COLO829 (cell line): ENCODE measurements around the gene HNRNPU.

Source experiments
- DNase-seq: peaks from one replicate; pipeline ENCODE4 v3.0.0; 2012; ENCODE audit warnings: low spot score

Gene HNRNPU

DNA sequence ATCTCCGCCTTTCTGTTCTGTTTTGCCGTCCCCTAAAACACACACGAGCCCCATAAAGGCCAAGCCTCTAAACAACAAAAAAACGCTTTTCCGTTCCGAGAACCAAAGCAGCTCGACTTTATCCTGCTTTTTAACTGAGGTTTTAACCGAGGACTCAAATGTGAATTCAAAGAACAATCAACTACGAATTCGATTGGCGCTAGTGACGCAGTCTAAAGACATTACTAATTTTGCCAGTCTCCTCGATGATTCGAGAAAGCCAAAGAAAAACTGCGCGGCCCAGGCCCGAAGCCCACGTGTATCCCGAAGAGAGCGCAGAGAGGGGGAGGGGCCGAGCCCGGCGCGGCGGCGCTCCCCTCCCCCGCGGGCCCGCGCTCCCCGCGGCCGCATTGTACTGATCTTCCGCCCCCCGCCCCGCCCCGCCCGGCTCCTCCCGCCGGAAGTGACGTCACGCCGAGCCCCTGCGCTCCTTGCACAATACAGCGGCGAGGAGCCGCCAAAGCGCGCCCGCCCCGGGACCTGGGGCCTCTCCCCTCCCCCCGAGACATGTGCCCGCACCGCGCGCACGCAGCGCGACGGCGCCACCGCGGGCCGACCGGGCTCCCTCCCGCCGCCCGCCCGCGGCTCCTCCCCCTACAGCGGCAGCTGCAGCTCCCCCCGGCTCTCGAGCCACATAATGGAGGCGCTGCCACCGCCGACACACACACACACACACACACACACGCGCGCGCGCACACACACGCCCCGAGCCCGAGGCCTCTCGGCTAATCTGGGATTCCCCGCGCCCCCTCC is 1.4 kb downstream of the HNRNPU start:
- peak; percentile 85 for DNase-seq

DNA sequence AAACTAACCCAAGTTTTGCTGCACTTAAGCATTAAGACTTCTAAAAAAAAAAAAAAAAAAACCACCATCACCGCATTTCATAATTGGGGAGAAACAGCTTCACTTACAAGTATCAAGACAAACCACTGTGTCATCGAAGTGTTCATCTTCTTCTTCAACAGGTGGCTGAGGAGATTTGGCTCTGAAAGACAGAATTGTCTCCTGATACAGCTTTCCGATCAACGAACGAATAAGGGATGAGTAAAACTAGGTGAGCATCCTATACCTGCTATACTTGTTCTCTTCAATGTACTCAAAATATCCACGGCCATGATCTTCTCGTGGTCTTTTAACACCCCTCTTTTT is 2.0 kb downstream of the HNRNPU start:
- no peak for DNase-seq

DNA sequence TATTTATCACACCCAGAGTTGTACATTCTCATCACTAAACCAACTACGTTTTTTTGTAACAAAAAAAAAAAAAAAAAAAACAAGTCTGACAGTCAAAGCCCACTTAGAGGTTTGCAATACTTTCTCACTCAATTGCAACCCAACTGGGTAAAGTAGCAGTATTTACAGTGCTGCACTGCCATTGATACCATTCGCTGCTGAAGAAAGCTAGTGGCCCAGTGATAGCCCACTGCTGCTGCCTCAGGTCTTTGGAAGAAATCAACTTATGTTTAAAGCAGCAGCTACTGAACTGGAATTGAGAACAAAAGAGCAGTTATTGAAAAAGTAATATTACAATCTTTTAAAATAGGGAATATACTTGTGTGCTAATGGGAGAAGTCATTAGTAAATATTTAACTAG is 2.7 kb downstream of the HNRNPU start:
- no peak for DNase-seq

DNA sequence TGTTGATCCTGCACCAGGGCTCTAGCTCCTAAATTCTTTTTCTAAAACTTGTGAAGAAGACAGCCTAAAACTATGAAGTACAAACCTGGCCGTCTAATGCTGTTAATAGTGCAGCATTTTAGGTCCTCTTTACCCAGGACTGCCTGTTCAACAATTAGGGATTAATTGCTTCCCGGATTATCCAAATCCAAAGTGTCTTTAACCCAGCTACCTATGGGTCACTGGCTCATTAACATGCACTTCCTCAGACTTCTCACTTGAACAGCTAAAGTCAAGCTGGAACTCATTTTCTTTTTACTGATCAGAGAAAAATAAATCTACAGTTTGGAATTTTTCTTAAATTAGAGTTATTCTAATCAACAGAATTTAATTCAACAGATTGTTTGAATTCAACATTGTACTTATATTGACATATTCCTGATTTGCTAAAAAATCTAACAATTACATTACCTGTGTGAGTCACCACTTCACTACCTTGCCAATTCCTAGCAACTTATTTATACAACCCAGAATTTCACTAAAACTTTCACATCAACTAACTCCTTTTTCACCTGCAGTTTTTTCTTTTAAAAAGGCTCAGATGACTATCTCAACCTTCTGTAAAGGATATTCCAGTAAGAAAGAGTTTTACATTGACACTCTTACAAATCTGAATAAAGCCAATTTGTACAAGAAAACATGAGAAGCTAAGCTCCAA is 3.3 kb downstream of the HNRNPU start:
- DNase-seq = no peak

DNA sequence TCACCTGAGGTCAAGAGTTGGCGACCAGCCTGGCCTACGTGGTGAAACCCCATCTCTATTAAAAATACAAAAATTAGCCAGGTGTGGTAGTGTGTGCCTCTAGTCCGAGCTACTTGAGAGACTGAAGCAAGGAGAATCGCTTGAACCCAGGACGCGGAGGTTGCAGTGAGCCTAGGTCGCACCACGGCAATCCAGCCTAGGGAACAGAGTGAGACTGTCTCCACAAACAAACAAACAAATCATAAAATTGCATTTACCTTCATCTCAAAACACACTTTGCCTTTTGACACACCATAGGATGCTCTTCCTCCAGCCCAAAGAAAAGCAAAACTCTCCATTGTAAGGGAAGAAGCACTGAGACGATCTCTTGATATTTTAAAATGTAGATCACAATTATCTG is 4.3 kb downstream of the HNRNPU start:
- DNase-seq = no peak

DNA sequence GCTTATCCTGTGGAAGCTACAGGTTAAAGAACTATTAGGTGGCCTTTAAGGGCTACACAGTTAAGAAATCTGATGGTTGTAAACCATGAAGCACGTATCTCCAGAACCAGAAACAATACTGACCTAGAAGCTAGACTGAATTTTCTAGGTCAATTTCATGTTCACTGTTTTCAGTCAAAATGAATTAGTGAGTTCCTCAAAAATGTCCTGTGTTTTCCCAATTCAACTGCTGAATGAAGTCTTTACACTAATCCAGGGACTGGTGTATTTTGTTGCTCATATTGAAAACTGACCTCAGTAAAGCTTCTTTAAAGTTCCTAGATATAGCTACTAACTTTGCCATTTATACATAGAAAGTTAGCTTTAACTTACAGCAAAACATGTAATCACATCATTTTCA is 6.0 kb downstream of the HNRNPU start:
- no peak for DNase-seq

DNA sequence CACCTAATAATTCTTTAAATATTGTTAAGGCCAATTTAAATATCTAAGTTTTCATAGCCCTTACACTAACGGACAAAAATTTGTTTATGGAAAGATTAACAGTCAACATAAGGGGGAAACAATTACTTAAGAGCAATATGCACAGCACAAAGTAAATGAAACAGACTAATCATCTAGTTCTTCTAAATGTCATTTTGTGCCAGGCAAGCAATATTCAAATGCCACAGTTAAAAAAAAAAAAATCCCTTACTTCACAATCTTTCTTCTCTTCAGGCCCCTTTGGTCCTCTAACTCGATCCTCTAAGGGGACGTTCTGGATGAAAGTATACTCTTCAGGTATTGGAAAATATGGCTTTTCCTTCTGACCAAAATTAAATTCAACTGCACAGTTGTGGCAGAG is 6.6 kb downstream of the HNRNPU start:
- DNase-seq = no peak

DNA sequence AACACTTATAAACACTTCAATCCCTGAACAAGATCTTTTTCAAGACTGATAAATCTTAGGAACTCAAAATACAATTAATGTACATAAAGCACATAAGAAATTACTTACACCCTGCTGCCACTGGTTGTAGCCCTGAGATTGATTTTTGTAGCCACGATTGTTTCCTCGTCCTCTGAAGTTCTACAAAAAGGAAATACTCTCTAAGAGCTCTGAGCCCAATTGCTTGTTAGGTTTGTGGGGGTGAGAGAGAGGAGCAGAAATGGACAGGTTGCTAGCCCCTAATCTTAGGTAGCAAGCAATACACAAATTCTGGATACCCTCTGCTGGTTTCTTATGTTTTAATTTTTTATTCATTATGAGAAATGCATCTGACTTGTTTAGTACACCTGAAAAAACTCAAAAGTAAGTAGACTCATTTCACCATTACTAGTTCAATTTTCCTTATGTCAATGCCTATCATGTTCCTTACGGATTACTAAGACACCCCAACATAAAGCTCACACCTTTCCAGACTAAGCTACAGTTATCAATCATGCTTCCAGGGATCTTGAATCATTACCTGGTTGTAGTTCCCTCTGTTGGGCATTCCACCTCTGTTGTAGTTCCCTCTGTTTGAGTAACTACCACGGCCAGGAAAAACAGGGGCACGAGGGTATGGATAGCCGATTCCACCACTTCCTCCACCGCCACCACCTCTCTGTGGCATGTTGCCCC is 9.3 kb downstream of the HNRNPU start:
- DNase-seq = no peak

DNA sequence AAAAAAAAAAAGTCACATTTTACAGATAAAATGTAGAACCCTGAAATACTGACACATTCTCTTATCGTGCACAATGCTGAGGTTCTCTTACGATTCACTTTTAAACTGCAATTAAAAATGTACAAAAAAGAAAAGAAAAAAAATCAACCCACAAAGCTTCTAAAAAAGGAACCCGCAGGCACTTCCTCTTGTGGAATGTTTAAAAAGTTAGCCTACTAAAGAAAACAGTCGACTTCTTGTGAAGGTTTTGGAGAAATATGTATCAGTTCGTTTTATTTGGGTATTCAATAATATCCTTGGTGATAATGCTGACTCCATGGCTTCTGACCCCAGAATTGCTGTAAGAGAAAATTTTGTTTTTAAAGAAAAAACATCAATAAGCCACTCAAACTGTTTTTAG is 10.2 kb downstream of the HNRNPU start:
- no peak for DNase-seq

DNA sequence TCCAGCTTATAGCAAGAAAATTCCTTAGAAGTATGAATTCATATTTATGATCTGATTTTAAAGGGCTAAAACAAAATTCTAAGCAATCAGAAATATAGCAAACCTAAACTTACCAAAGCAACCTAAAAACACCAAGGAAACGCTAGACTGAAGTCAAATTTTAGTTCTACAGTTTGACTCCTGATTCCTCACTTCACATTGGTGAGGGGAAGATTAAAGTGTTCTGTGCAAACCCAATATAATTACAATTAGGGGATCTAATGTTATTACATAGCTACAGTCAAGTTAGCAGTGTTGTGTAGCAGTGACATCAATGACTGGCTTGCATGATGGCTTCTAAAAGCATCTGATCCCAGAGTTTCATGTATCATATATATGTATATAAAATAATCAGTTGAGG is 11.6 kb downstream of the HNRNPU start:
- DNase-seq = no peak

DNA sequence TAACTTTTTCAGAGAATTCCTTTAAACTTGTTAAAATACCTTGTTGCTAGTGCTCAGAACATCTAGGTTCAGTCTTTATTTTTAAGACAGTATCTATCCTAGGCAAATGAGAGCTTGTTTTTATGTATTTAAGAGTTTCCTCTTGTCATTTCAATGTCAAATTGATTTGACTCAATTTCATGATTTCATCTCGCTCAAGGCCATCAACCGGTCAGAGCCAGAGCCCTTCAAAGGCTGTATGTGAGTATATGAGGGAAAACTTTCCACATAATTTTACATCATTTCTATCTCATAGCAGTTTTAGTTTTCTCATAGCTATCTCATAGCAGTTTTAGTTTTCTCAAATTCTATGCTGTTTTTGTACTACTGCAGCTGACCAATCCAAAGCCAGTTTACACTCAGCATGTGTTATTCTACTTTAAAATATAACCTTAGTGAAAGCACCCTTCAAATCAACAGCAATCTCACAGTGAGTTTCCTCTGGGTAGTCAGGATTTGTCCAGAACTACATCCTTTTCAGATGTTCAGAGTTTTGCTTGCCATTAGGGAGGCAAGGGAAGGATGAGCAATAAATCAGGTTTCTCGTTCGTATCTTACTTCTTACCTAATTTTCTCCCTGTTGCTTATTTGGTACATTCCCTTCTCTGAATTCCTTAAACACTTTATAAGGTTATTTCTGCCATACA is 12.7 kb downstream of the HNRNPU start:
- DNase-seq = no peak

DNA sequence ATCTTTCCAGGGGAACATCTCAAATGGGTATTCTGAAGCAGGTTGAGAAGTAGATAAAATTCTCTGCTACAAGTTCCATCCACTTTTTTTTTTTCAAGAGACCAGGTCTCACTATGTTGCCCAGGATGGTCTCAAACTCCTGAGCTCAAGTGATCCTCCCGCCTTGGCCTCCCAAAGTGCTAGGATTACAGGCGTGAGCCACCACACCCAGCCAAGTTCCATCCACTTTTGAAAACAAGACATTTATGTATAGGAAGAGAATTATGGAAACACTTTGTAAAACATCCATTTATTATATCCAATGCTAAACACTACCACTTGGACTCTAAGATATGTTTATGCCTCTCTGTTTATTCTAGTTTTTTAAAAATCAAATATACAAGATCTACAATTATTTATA is 13.4 kb downstream of the HNRNPU start:
- DNase-seq = no peak

DNA sequence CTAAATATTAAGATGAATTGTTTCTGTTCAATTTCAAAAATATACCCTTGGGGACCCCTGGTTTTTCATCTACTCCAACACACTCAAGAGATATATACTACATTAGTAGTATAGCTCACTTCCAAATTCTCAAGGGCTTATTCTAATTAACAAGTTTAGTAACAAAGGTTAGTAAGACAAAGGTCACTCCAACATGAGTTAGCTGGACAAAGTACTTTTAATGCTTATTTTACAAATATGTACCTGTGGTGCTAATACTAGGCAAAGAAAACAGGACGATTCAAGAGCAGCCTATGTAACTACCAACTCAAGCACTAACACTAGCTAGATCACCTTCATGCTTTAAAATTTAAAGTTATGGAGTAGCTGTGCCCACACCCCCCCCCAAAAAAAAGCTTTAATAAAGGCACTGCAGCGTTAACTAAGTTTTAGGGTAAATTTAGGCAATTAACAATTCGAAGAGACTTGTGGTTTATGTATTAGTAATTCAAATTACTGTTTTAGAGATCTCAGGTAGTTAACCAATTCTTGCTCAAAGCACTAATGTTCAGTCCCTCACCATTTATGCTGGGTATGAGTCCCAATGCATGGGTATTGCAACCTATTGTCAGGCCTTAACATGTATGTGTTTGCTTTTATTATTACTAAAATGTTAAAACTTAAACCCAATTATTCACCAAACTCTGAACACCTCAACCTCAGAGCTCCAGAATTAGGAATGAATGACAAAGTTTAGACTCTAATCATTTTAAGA is 14.1 kb downstream of the HNRNPU start:
- DNase-seq = no peak

DNA sequence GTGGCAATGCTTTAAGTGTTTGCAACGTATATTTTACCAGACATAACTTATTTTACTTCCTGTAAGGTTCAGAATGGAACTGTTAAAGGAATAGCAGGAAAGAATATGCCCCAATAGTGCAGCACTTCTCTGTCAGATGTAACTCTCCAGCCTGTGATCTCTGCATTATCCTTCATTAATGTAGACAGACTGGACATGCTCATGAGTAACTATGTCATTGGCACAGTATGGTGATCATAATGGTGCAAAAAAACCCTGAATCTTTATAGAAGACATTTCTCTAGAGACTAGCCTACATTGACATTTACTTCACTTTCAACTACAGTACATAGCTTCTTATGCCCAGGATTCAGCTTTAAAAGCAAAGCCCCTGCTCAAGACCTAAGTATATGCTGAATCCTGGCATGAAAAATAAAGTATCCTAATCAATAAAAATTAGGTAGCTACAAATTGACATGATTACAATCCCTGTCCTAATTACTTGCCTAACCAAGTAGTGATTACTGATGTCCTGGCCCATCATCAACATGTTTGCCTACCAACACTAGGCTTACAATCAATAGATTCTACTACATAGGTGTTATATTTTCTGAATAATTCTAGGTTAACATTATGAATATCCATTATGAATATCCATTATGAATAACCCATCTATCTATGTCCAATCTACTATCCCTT is 15.0 kb downstream of the HNRNPU start:
- no peak for DNase-seq

DNA sequence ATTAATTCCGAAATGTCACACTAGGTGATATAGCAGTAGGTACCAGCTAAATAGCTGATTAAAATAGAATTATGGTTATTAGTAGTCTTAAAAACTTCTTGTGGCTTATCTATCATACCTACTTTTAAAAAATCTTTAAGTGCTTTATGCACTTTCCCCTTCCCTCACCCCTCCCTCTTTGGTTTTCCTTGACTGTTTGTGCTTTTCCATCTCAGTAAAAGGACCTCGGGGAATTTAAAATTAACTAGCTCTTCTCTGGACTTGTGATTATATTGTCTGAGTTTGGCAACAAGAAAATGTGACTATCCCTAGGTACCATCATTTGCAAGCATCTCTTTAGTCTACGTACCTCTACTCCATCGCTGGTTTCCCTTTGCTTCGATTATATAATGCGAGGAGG is 17.7 kb downstream of the HNRNPU start:
- DNase-seq = no peak

DNA sequence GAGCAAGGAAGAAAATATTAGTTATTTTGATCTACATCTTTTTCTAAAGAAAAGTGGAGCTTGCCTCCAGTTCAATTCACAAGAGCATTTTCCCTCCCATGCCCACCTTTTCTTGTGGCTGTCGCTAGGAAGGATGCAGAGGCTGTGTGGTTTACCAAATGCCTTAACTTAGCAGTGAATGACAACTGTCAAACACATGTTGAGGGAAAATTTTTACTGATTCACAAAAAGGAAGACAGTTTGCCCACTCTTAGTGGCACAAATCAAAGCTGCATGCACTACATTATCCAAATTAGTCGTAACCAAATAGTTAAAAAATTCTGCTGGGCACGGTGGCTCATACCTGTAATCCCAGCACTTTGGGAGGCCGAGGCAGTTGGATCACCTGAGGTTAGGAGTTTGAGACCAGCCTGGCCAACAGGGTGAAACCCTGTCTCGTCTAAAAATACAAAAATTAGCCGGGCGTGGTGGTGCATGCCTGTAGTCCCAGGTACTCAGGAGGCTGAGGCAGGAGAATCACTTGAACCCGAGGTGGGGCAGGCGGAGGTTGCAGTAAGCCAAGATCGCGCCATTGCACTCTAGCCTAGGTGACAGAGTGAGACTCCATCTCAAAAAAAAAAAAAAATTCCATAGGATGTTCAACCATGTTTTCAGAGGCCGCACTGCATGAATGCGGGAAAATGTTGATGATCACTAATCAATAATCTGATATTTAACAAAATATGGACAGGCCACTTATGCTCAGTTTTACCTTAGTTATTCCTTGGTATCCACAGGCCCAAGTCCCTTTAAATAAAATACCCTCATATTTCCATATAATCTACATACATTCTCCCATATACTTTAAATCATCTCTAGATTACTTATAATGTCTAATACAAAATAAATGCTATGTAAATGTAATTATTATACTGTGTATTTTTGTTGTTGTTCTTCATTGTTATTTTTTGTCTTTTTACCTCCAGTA is 19.9 kb downstream of the HNRNPU start:
- no peak for DNase-seq

DNA sequence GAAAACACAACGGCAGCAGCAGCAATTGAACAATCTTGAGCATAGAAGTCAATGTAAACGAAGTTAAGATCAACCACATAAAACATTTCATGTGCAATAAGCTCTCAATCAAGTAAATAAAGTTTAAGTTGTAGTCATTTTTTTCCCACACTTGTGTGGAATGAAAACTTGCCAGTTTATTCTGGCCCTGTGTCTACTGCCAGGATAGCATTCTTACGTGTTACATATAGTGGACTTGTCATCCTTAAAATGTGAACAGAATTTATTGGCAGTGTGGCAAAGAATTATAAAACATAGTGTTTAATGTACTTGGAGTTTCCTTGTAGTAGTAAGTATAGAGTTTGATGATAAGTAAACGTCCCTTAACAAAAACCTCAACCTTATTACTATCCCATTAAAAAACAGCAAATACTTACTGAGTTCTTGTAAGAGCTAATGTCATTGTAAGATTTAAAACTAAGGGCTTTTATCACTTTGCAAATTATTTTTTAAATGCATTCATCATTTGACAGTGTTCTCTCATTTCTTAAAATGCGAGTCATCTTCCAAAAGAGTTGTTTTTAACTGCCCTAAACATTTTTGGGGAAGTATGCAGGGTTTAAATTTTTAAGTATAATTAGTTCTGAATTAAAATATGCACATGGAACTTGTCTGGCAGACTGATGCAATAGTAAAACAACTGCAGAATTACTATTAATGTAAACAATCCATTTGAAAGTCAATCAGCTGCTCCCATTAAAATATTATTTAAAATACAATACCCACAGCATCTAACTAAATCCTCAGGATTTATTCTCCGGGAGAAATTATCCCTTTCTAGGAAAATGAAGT is 21.0 kb downstream of the HNRNPU start:
- DNase-seq = no peak

DNA sequence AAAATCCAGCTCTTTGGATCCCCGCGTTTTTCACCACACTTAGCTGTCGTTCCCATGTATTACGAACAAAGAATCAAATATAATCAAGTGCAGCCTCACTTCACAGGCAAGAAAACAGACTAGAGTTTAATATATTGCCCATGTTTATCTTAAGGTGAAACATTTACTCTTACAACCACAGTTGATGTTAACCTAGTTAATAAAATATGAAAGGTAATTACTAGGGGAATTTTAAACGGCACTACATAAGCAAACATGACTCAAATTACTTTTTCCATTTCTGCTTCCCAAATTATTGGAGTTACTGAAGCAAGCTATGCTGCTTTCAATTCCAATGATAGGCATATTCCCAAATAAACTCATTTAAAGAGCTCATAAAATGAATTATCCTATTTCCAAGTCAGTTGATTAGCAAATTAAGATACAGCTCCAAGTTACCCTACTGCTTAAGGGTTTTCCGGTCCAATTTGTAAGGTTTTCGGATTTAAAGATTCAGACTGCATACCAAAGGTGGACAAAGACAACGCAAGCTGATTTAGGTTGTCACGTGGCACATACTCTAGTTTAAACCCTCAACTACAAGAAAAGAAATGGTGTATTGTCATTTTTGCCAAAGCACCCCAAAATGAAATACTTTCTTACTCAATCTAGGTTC is 22.9 kb downstream of the HNRNPU start:
- DNase-seq = no peak
